ENCODE data around the gene EXOSC7. TPM values are rescaled to one million over a fixed set of nuclear protein-coding genes. Genes with fewer than 3 reads are reported as not detected.

The EXOSC7 gene
- total RNA-seq, 4 donors from 2014 or later: 44.2 to 70.8 (median 54.8) TPM

GRCh38 chr3:44954962-44955361, 21.1 kb upstream of the EXOSC7 start:
- no peak for TF ChIP-seq CTCF (IDR thresholded peaks at IDR 0.05; ENCODE audit: low read depth)

- no peak for TF ChIP-seq CTCF (IDR thresholded peaks at IDR 0.05; ENCODE audit: low read depth)
These were observed 20.1 kb upstream of the EXOSC7 start for GRCh38 chr3:44955917-44956316.

GRCh38 chr3:44957986-44958385, 18.1 kb upstream of the EXOSC7 start:
- TF ChIP-seq CTCF (IDR thresholded peaks at IDR 0.05; ENCODE audit: low read depth): no peak

GRCh38 chr3:44958386-44958785, 17.7 kb upstream of the EXOSC7 start:
- no peak for TF ChIP-seq CTCF (IDR thresholded peaks at IDR 0.05; ENCODE audit: low read depth)

- TF ChIP-seq CTCF (IDR thresholded peaks at IDR 0.05; ENCODE audit: low read depth): no peak
These were observed 15.5 kb upstream of the EXOSC7 start for GRCh38 chr3:44960387-44961026.

GRCh38 chr3:44961888-44962287, 14.2 kb upstream of the EXOSC7 start:
- no peak for TF ChIP-seq CTCF (IDR thresholded peaks at IDR 0.05; ENCODE audit: low read depth)

GRCh38 chr3:44962621-44963393, 13.2 kb upstream of the EXOSC7 start:
- no peak for TF ChIP-seq CTCF (IDR thresholded peaks at IDR 0.05; ENCODE audit: low read depth)

All from subcutaneous adipose tissue (tissue), 4 donors.